H1 (cell line): ENCODE data around the gene ALOX15B. TPM values are rescaled to one million over a fixed set of nuclear protein-coding genes. Genes with fewer than 3 reads are reported as not detected.

Experiments
- CTCF ChIA-PET: fragments of 300-600 bp; sonication (Branson Sonifier 250); formaldehyde crosslinking; loops from one replicate; lab custom pipeline; 2021; ENCODE audit not compliant: partially characterized antibody; lab: Charles Lee
- POLR2A ChIA-PET: fragments of 300-600 bp; sonication (Branson Sonifier 250); formaldehyde crosslinking; loops from one replicate; lab custom pipeline; 2021; ENCODE audit warnings: inconsistent platforms; ENCODE audit not compliant: partially characterized antibody; lab: Charles Lee
- DNase-seq, 2 experiments: peaks; one replicate each; pipeline versions ENCODE4 v3.0.0 to v3.0.0-alpha.2; 2010 to 2022; ENCODE audit warnings: low spot score in 2 of 2, low read depth in 1 of 2, mixed read lengths in 1 of 2
- FAIRE-seq: peaks from 2 replicates; lab custom pipeline; 2011; peaks lifted over from hg19 to GRCh38; lab: Jason Lieb, UNC
- H2AFZ ChIP-seq: 2 replicates; pipeline ENCODE4 v1.8.1; 2012; ENCODE audit warnings: low read length, inconsistent platforms
- H2AK5ac ChIP-seq: 2 replicates; pipeline ENCODE4 v1.6.1; 2013; ENCODE audit warnings: low read depth, low read length
- H2BK120ac ChIP-seq: replicated peaks from 2 replicates; pipeline ENCODE3; 2013; ENCODE audit warnings: low read depth, low read length, inconsistent platforms
- H2BK12ac ChIP-seq: 2 replicates; pipeline ENCODE4 v1.6.1; 2013; ENCODE audit warnings: low read depth, low read length
- H2BK15ac ChIP-seq: 2 replicates; pipeline ENCODE4 v1.6.1; 2013; ENCODE audit warnings: low read length
- H2BK20ac ChIP-seq: 2 replicates; pipeline ENCODE4 v1.6.1; 2013; ENCODE audit warnings: low read length
- H2BK5ac ChIP-seq: 2 replicates; pipeline ENCODE4 v1.6.1; 2013; ENCODE audit warnings: low read depth, low read length
- H3K14ac ChIP-seq: 2 replicates; pipeline ENCODE4 v1.6.1; 2013; ENCODE audit warnings: inconsistent platforms; ENCODE audit not compliant: insufficient read length
- H3K18ac ChIP-seq: 2 replicates; pipeline ENCODE4 v1.6.1; 2013; ENCODE audit warnings: low read length; ENCODE audit errors: extremely low read depth
- H3K23ac ChIP-seq: 2 replicates; pipeline ENCODE4 v1.6.1; 2013; ENCODE audit warnings: inconsistent platforms; ENCODE audit not compliant: insufficient read length
- H3K23me2 ChIP-seq: 2 replicates; pipeline ENCODE4 v1.6.1; 2013; ENCODE audit warnings: low read depth, low read length
- H3K27ac ChIP-seq: 2 replicates; pipeline ENCODE4 v1.6.1; 2011; ENCODE audit warnings: low read depth, low read length, inconsistent platforms
- H3K27me3 ChIP-seq, 4 experiments: replicated peaks in 1 of 4; 1 replicate in 1 of 4; 2 replicates in 3 of 4; pipeline versions ENCODE4 v1.6.1 to v1.8.1; 2011 to 2013; ENCODE audit warnings: low read length in 3 of 4, mild to moderate bottlenecking in 3 of 4, inconsistent platforms in 2 of 4, mixed read lengths in 2 of 4, moderate library complexity in 1 of 4; ENCODE audit not compliant: control insufficient read depth in 3 of 4, insufficient read depth in 3 of 4; ENCODE audit errors: extremely low read depth in 1 of 4
- H3K36me3 ChIP-seq, 4 experiments: 2 replicates each; pipeline versions ENCODE4 v1.6.1 to v1.8.1; 2011 to 2013; ENCODE audit warnings: mild to moderate bottlenecking in 4 of 4, low read length in 3 of 4, moderate library complexity in 2 of 4, control low read depth in 1 of 4, inconsistent platforms in 1 of 4; ENCODE audit not compliant: insufficient read depth in 4 of 4, control insufficient read depth in 2 of 4
- H3K4ac ChIP-seq: replicated peaks from 2 replicates; pipeline ENCODE3; 2013; ENCODE audit warnings: low read length, low read depth, mixed read lengths, inconsistent platforms; ENCODE audit not compliant: insufficient read length
- H3K4me1 ChIP-seq, 4 experiments: replicated peaks in 1 of 4; 1 replicate in 1 of 4; 2 replicates in 3 of 4; pipeline versions ENCODE4 v1.6.1 to v1.8.1; 2011 to 2013; ENCODE audit warnings: low read length in 3 of 4, inconsistent platforms in 2 of 4, mixed read lengths in 1 of 4; ENCODE audit not compliant: insufficient read depth in 4 of 4, control insufficient read depth in 3 of 4
- H3K4me2 ChIP-seq, 2 experiments: 2 replicates each; pipeline versions ENCODE4 v1.6.1 to v1.8.1; 2011 to 2013; ENCODE audit warnings: low read depth in 2 of 2, low read length in 2 of 2, control low read depth in 1 of 2, inconsistent platforms in 1 of 2, mild to moderate bottlenecking in 1 of 2; ENCODE audit not compliant: insufficient read depth in 1 of 2
- H3K4me3 ChIP-seq, 4 experiments: fragments of 200-600, 300-600 bp in 1 of 4; sonication (generic), shearing (Covaris generic), sonication (Bioruptor Twin) in 1 of 4; 2 replicates each; pipeline versions ENCODE4 v1.5.1 to v1.8.1; 2011 to 2016; ENCODE audit warnings: low read length in 4 of 4, low read depth in 3 of 4, control low read depth in 2 of 4, inconsistent platforms in 2 of 4, mild to moderate bottlenecking in 2 of 4, mixed read lengths in 1 of 4, moderate library complexity in 1 of 4; ENCODE audit not compliant: insufficient read depth in 2 of 4; ENCODE audit errors: extremely low read depth in 1 of 4
- H3K56ac ChIP-seq: replicated peaks from 2 replicates; pipeline ENCODE3; 2013; ENCODE audit warnings: low read depth, mild to moderate bottlenecking, mixed read lengths, low read length, inconsistent platforms; ENCODE audit not compliant: insufficient read length
- H3K79me1 ChIP-seq: 2 replicates; pipeline ENCODE4 v1.6.1; 2013; ENCODE audit warnings: low read depth, low read length, control low read depth
- H3K79me2 ChIP-seq, 2 experiments: 2 replicates each; pipeline versions ENCODE4 v1.6.1 to v1.8.1; 2012 to 2013; ENCODE audit warnings: low read length in 2 of 2, mild to moderate bottlenecking in 2 of 2, inconsistent platforms in 1 of 2; ENCODE audit not compliant: insufficient read depth in 2 of 2, control insufficient read depth in 1 of 2
- H3K9ac ChIP-seq, 4 experiments: replicated peaks in 1 of 4; 1 replicate in 1 of 4; 2 replicates in 3 of 4; pipeline versions ENCODE4 v1.6.1 to v1.8.1; 2011 to 2013; ENCODE audit warnings: low read depth in 3 of 4, low read length in 3 of 4, control low read depth in 2 of 4, mild to moderate bottlenecking in 2 of 4, moderate library complexity in 2 of 4, inconsistent platforms in 1 of 4; ENCODE audit errors: extremely low read depth in 1 of 4
- H3K9me3 ChIP-seq, 2 experiments: 2 replicates each; pipeline versions ENCODE4 v1.6.1 to v1.8.1; 2012 to 2013; ENCODE audit warnings: mild to moderate bottlenecking in 2 of 2, moderate library complexity in 2 of 2, control low read depth in 1 of 2, inconsistent platforms in 1 of 2, low read depth in 1 of 2, low read length in 1 of 2, mixed read lengths in 1 of 2; ENCODE audit not compliant: insufficient read depth in 2 of 2
- H4K20me1 ChIP-seq, 2 experiments: replicated peaks in 1 of 2; 2 replicates each; pipeline versions ENCODE3 to v1.8.1; 2011 to 2013; ENCODE audit warnings: inconsistent platforms in 2 of 2, low read length in 2 of 2, mild to moderate bottlenecking in 1 of 2; ENCODE audit not compliant: insufficient read depth in 2 of 2, control insufficient read depth in 1 of 2
- H4K5ac ChIP-seq: 2 replicates; pipeline ENCODE4 v1.6.1; 2013; ENCODE audit warnings: low read length, low read depth, mixed read lengths, inconsistent platforms; ENCODE audit not compliant: insufficient read length
- H4K8ac ChIP-seq: 2 replicates; pipeline ENCODE4 v1.8.0; 2013; ENCODE audit warnings: mild to moderate bottlenecking, moderate library complexity, low read length, inconsistent platforms; ENCODE audit not compliant: insufficient read depth; ENCODE audit errors: extremely low read depth
- H4K91ac ChIP-seq: replicated peaks from 2 replicates; pipeline ENCODE3; 2013; ENCODE audit warnings: low read length, mixed read lengths, inconsistent platforms; ENCODE audit not compliant: insufficient read length
- BACH1 ChIP-seq: IDR thresholded peaks from 2 replicates; pipeline ENCODE4 v1.6.1; 2012; ENCODE audit warnings: low read length, improper control_type of control experiment
- CBX8 ChIP-seq: fragments of 300-800, 300-1000 bp; sonication (generic); IDR thresholded peaks from 2 replicates; pipeline ENCODE4 v1.7.1; 2016; ENCODE audit warnings: low read depth, low read length, borderline replicate concordance
- CHD1 ChIP-seq: IDR thresholded peaks from 2 replicates; pipeline ENCODE4 v1.6.1; 2012; ENCODE audit warnings: low read depth, low read length, improper control_type of control experiment
- CTBP2 ChIP-seq: IDR thresholded peaks from 2 replicates; pipeline ENCODE4 v1.7.0; 2011; ENCODE audit warnings: borderline replicate concordance, mild to moderate bottlenecking, moderate library complexity, mixed read lengths, low read length; ENCODE audit not compliant: insufficient read depth, insufficient read length
- CTCF ChIP-seq, 3 experiments: IDR thresholded peaks; 1 replicate in 2 of 3; 2 replicates in 1 of 3; pipeline versions ENCODE4 v1.5.1 to v1.6.1; 2011; ENCODE audit warnings: low read length in 3 of 3, mild to moderate bottlenecking in 3 of 3, inconsistent platforms in 2 of 3, low read depth in 1 of 3, moderate library complexity in 1 of 3; ENCODE audit not compliant: insufficient read depth in 1 of 3; ENCODE audit errors: control extremely low read depth in 1 of 3
- EGR1 ChIP-seq: IDR thresholded peaks from 2 replicates; pipeline ENCODE4 v1.6.1; 2011; ENCODE audit warnings: low read depth, low read length, borderline replicate concordance
- GTF2F1 ChIP-seq: IDR thresholded peaks from 2 replicates; pipeline ENCODE4 v1.6.1; 2012; ENCODE audit warnings: low read depth, low read length, improper control_type of control experiment, borderline replicate concordance
- POLR2A ChIP-seq, 2 experiments: IDR thresholded peaks; 1 replicate in 1 of 2; 2 replicates in 1 of 2; pipeline ENCODE4 v1.6.1; 2011; ENCODE audit warnings: low read depth in 2 of 2, low read length in 2 of 2, mild to moderate bottlenecking in 2 of 2; ENCODE audit errors: control extremely low read depth in 1 of 2
- POU5F1 ChIP-seq: IDR thresholded peaks from 2 replicates; pipeline ENCODE4 v1.6.1; 2011; ENCODE audit warnings: low read depth, mild to moderate bottlenecking, low read length, moderate library complexity
- SP4 ChIP-seq: IDR thresholded peaks from 2 replicates; pipeline ENCODE4 v1.6.1; 2012; ENCODE audit warnings: low read length, inconsistent platforms
- ZNF274 ChIP-seq: IDR thresholded peaks from 2 replicates; pipeline ENCODE4 v1.7.0; 2012; ENCODE audit warnings: low read length, borderline replicate concordance; ENCODE audit errors: extremely low read depth
- WGBS, 2 experiments: shearing (Covaris generic) in 1 of 2; methylation state at CpG; one replicate each; pipeline versions ENCODE4 v1.1.6 to v1.1.7; 2013 to 2015; ENCODE audit warnings: low lambda C conversion rate in 2 of 2, mixed read lengths in 2 of 2, inconsistent platforms in 1 of 2, low coverage in 1 of 2, missing lambda C conversion rate in 1 of 2; ENCODE audit not compliant: insufficient replicate concordance in 2 of 2, insufficient coverage in 1 of 2, insufficient read length in 1 of 2; ENCODE audit errors: extremely low coverage in 1 of 2, missing lambda C conversion rate in 1 of 2; 5-methylcytosine and 5-hydroxymethylcytosine counted together
- polyA plus RNA-seq, 7 experiments: library from polyadenylated mRNA; depleted of rRNA in 3 of 7; stranded (reverse) in 5 of 7; unstranded in 2 of 7; fragments of >200 nt in 5 of 7; fragments of 200-250 nt in 2 of 7; gene quantifications; 1 replicate in 5 of 7; 2 replicates in 1 of 7; 4 replicates in 1 of 7; pipeline versions ENCODE4 v1.2.1 to v1.2.3, GENCODE V29; 2011 to 2013; ENCODE audit warnings: missing spikeins in 2 of 7, mixed read lengths in 2 of 7
- total RNA-seq: library from RNA; stranded (reverse); fragmentation: NEBNext Ultra II Directional; extraction: Animal tissue kit (Norgen Biotek cat#: 25700); gene quantifications from 2 replicates; pipeline ENCODE4 v1.2.1, GENCODE V29; 2021

Gene ALOX15B
- total and polyA plus RNA-seq, 2 of the 8 experiments (the other 6 are each of a cell fraction or from before 2014, with no cell fraction given): 0.63 to 0.91 TPM

GRCh38 chr17:8012996-8013640 is 25.7 kb upstream of the ALOX15B start:
- peaks cover 0 to 5% (median 0%) of the 10 kb centered on the region in 4 experiments; a peak in 2 of 7 replicates for H3K4me1 ChIP-seq
- no peak overlapping the region for H3K4me3 ChIP-seq
- H3K79me1 ChIP-seq: no peaks in the 10 kb centered on the region
- H2BK20ac ChIP-seq: no peak overlapping the region
- no peak overlapping the region for H4K91ac ChIP-seq
- H2AFZ ChIP-seq: no peak overlapping the region
- no peak overlapping the region for H2BK12ac ChIP-seq
- H3K79me2 ChIP-seq: no peaks in the 10 kb centered on the region
- H2BK120ac ChIP-seq: no peak overlapping the region
- no peak overlapping the region for H3K27ac ChIP-seq
- no peak overlapping the region for H3K23ac ChIP-seq
- H3K14ac ChIP-seq: no peak overlapping the region
- H4K5ac ChIP-seq: no peak overlapping the region
- peaks cover 8% of the 10 kb centered on the region; the same call in 1 of the 2 replicates for H3K23me2 ChIP-seq
- DNase-seq (no peak), FAIRE-seq (no peak)
- H3K9ac ChIP-seq: no peak overlapping the region
- H3K27me3 ChIP-seq: peaks cover 5 to 35% (median 21%) of the 10 kb centered on the region in 4 experiments
- H2AK5ac ChIP-seq: no peak overlapping the region
- ChIA-PET CTCF (interaction anchor here (0.6 to 12.8 kb wide), 11 partner anchors 9 to 269 kb away, joined by 3 to 141 read pairs (median 3); partner anchors contain the start of gene ALOX15B), POLR2A (no interaction called here)
- no peak overlapping the region for H4K8ac ChIP-seq
- H2BK5ac ChIP-seq: no peak overlapping the region
- H3K4ac ChIP-seq: no peak overlapping the region
- no peak overlapping the region for H2BK15ac ChIP-seq
- no peaks in the 10 kb centered on the region for H3K36me3 ChIP-seq
- no peaks in the 10 kb centered on the region for H4K20me1 ChIP-seq
- H3K9me3 ChIP-seq: no peaks in the 10 kb centered on the region
- H3K18ac ChIP-seq: no peak overlapping the region
- WGBS, 2 experiments: 88% methylated on average over 17 of the region's 17 CpGs; no CpG with 5 or more reads in 1 of the 2 experiments
- no peak overlapping the region for H3K56ac ChIP-seq
- H3K4me2 ChIP-seq: no peak overlapping the region
- no peak for TF ChIP-seq GTF2F1
- TF ChIP-seq CTCF (IDR thresholded peaks at IDR 0.05; ENCODE audit: control extremely low read depth in 1 of 3, insufficient read depth in 1 of 3, low read depth in 1 of 3, low read length in 3 of 3): no peak
- no peak for TF ChIP-seq ZNF274
- no peak for TF ChIP-seq CBX8
- TF ChIP-seq BACH1: no peak
- no peak for TF ChIP-seq SP4
- TF ChIP-seq EGR1: no peak
- TF ChIP-seq POLR2A (IDR thresholded peaks at IDR 0.05; ENCODE audit: control extremely low read depth in 1 of 2, low read depth in 2 of 2, low read length in 2 of 2): no peak
- TF ChIP-seq CTBP2: no peak
- TF ChIP-seq CHD1: no peak
- no peak for TF ChIP-seq POU5F1
